Gastroesophageal sphincter (tissue), 4 donors: Measurements from ENCODE around the gene OR13C8. TPM values are rescaled to one million over a fixed set of nuclear protein-coding genes. Genes with fewer than 3 reads are reported as not detected.

ENCODE experiments used
- ATAC-seq: fragments of 150-250 bp; one replicate; pipeline ENCODE4 v1.9.1; 2016; ENCODE audit warnings: mild to moderate bottlenecking, moderate library complexity
- H3K27ac ChIP-seq, 4 donors: fragments of 200-600 bp; sonication (generic) in 3 of 4; 1 replicate in 3 of 4; 2 replicates in 1 of 4; pipeline ENCODE4 v1.5.1; 2016 to 2019
- H3K27me3 ChIP-seq: fragments of 200-600 bp; sonication (generic); one replicate; pipeline ENCODE4 v1.5.1; 2019
- H3K36me3 ChIP-seq, 2 donors: fragments of 200-600 bp; sonication (generic); one replicate each; pipeline ENCODE4 v1.5.1; 2019; ENCODE audit warnings: control low read depth in 1 of 2
- H3K4me1 ChIP-seq, 3 donors: fragments of 200-600 bp; sonication (generic); 1 replicate in 2 of 3; 2 replicates in 1 of 3; pipeline ENCODE4 v1.5.1; 2016 to 2019; ENCODE audit warnings: control low read depth in 2 of 3
- H3K4me3 ChIP-seq, 2 donors: fragments of 200-600 bp; sonication (generic); one replicate each; pipeline ENCODE4 v1.5.1; 2019; ENCODE audit warnings: mild to moderate bottlenecking in 1 of 2, moderate library complexity in 1 of 2
- H3K9me3 ChIP-seq, 3 donors: fragments of 200-600 bp; sonication (generic); one replicate each; pipeline ENCODE4 v1.5.1; 2017 to 2019; ENCODE audit warnings: control low read depth in 2 of 3
- CTCF ChIP-seq, 4 experiments: fragments of 200-600 bp in 2 of 4; fragments of 450-650 bp in 2 of 4; sonication (generic) in 1 of 4; IDR thresholded peaks; one replicate each; pipeline ENCODE4 v1.5.1; 2017 to 2019; ENCODE audit warnings: antibody characterized with exemption in 4 of 4, mild to moderate bottlenecking in 2 of 4, moderate library complexity in 2 of 4
- EP300 ChIP-seq: sonication (generic); formaldehyde crosslinking; IDR thresholded peaks from one replicate; pipeline ENCODE4 v1.6.1; 2017; ENCODE audit warnings: antibody characterized with exemption, mild to moderate bottlenecking
- POLR2A ChIP-seq, 2 donors: fragments of 450-650 bp; IDR thresholded peaks; one replicate each; pipeline ENCODE4 v1.6.1; 2017; ENCODE audit warnings: antibody characterized with exemption in 2 of 2, mild to moderate bottlenecking in 2 of 2, moderate library complexity in 1 of 2
- POLR2AphosphoS5 ChIP-seq: sonication (generic); formaldehyde crosslinking; IDR thresholded peaks from one replicate; pipeline ENCODE4 v1.6.1; 2017; ENCODE audit warnings: antibody characterized with exemption
- WGBS, 2 donors: methylation state at CpG; one replicate each; pipeline ENCODE4 v1.1.5; 2018; ENCODE audit warnings: low coverage in 1 of 2; 5-methylcytosine and 5-hydroxymethylcytosine counted together
- total RNA-seq, 4 donors: library from RNA; depleted of rRNA; stranded (reverse); fragments of >200 nt; gene quantifications; one replicate each; pipeline ENCODE4 v1.1.0, GENCODE V29; 2016

OR13C8 gene
- total RNA-seq, 4 donors from 2014 or later = not detected

GRCh38 chr9:104553261-104553660 is 15.7 kb upstream of the OR13C8 start:
- H3K27ac ChIP-seq = no peak overlapping the region
- TF ChIP-seq POLR2AphosphoS5 (no peak), EP300 (no peak), CTCF (IDR thresholded peaks at IDR 0.05) (no peak), POLR2A (IDR thresholded peaks at IDR 0.05) (no peak)
- no peak for ATAC-seq
- peaks cover 0 to 11% (median 0%) of the 10 kb centered on the region in 3 donors for H3K9me3 ChIP-seq
- H3K4me1 ChIP-seq = no peaks in the 10 kb centered on the region
- H3K4me3 ChIP-seq = no peak overlapping the region
- WGBS, 2 donors = 29 to 47% methylated on average over 1 of the region's 1 CpG
- H3K36me3 ChIP-seq = no peaks in the 10 kb centered on the region
- H3K27me3 ChIP-seq = no peaks in the 10 kb centered on the region

- no peaks in the 10 kb centered on the region for H3K4me1 ChIP-seq
- TF ChIP-seq POLR2A (IDR thresholded peaks at IDR 0.05) = no peak
- WGBS, 2 donors = 81 to 86% methylated on average over 1 of the region's 1 CpG
- no peaks in the 10 kb centered on the region for H3K27me3 ChIP-seq
- no peak for ATAC-seq
- H3K4me3 ChIP-seq = no peak overlapping the region
- peaks cover 0 to 16% (median 0%) of the 10 kb centered on the region in 3 donors for H3K9me3 ChIP-seq
- no peak overlapping the region for H3K27ac ChIP-seq
- no peaks in the 10 kb centered on the region for H3K36me3 ChIP-seq
These were observed 13.4 kb upstream of the OR13C8 start for GRCh38 chr9:104555521-104555920.

- Histone ChIP-seq H3K4me1 (no peaks in the 10 kb centered on the region), H3K9me3 (peaks cover 0 to 16% (median 0%) of the 10 kb centered on the region in 3 donors), H3K36me3 (no peaks in the 10 kb centered on the region), H3K27me3 (no peaks in the 10 kb centered on the region), H3K27ac (no peak overlapping the region), H3K4me3 (no peak overlapping the region)
- ATAC-seq = no peak
- TF ChIP-seq POLR2AphosphoS5 (no peak), EP300 (no peak), POLR2A (IDR thresholded peaks at IDR 0.05) (no peak), CTCF (IDR thresholded peaks at IDR 0.05) (no peak)
- 60 to 81% methylated on average over 1 to 2 of the region's 8 CpGs for WGBS, 2 donors
These were observed 11.9 kb upstream of the OR13C8 start for GRCh38 chr9:104556830-104557634.

- H3K27ac ChIP-seq = no peak overlapping the region
- no peak for ATAC-seq
- WGBS, 2 donors = 40 to 67% methylated on average over 1 of the region's 1 CpG
- no peaks in the 10 kb centered on the region for H3K27me3 ChIP-seq
- no peaks in the 10 kb centered on the region for H3K4me1 ChIP-seq
- no peaks in the 10 kb centered on the region for H3K36me3 ChIP-seq
- H3K9me3 ChIP-seq = no peaks in the 10 kb centered on the region
- TF ChIP-seq POLR2A (IDR thresholded peaks at IDR 0.05) (no peak), CTCF (IDR thresholded peaks at IDR 0.05) (no peak), POLR2AphosphoS5 (no peak), EP300 (no peak)
- no peak overlapping the region for H3K4me3 ChIP-seq
These were observed 4.6 kb upstream of the OR13C8 start for GRCh38 chr9:104564358-104564757.

GRCh38 chr9:104572612-104573011 is 3.6 kb downstream of the OR13C8 start:
- Histone ChIP-seq H3K27ac (no peak overlapping the region), H3K9me3 (no peaks in the 10 kb centered on the region), H3K4me3 (no peak overlapping the region), H3K27me3 (no peaks in the 10 kb centered on the region), H3K4me1 (no peaks in the 10 kb centered on the region), H3K36me3 (no peaks in the 10 kb centered on the region)
- no peak for ATAC-seq
- TF ChIP-seq EP300 (no peak), CTCF (IDR thresholded peaks at IDR 0.05) (no peak), POLR2A (IDR thresholded peaks at IDR 0.05) (no peak), POLR2AphosphoS5 (no peak)
- 50 to 67% methylated on average over 1 of the region's 1 CpG for WGBS, 2 donors
